Hematopoietic multipotent progenitor cell treated with erythropoietin and hydrocortisone succinate and interleukin-3 and kit ligand, for 6 days (in vitro differentiated cells): ENCODE data around the gene AP5Z1.

Source experiments
- DNase-seq: peaks from one replicate; pipeline ENCODE4 v3.0.0-alpha.2; 2015

The AP5Z1 gene

GRCh38 chr7:4805110-4805983 lies 29.9 kb downstream of the AP5Z1 start:
- DNase-seq, result no peak

- DNase-seq, result no peak
Observed at GRCh38 chr7:4805984-4806300, 30.5 kb downstream of the AP5Z1 start.

- DNase-seq, result no peak
Observed at GRCh38 chr7:4806983-4807597, 31.7 kb downstream of the AP5Z1 start.

- no peak for DNase-seq
Observed at GRCh38 chr7:4807598-4808016, 32.2 kb downstream of the AP5Z1 start.

GRCh38 chr7:4808026-4808425 lies 32.6 kb downstream of the AP5Z1 start:
- no peak for DNase-seq

GRCh38 chr7:4808565-4808964 lies 33.1 kb downstream of the AP5Z1 start:
- no peak for DNase-seq

- peak; percentile 30 for DNase-seq
Observed at GRCh38 chr7:4809091-4809591, 33.7 kb downstream of the AP5Z1 start.

GRCh38 chr7:4809666-4810065 lies 34.2 kb downstream of the AP5Z1 start:
- no peak for DNase-seq

- DNase-seq, result peak; percentile 27
Observed at GRCh38 chr7:4814433-4814832, 39.0 kb downstream of the AP5Z1 start.

GRCh38 chr7:4815121-4815520 lies 39.7 kb downstream of the AP5Z1 start:
- DNase-seq, result no peak

- no peak for DNase-seq
Observed at GRCh38 chr7:4815609-4816418, 40.4 kb downstream of the AP5Z1 start.

GRCh38 chr7:4816419-4817080 lies 41.1 kb downstream of the AP5Z1 start:
- no peak for DNase-seq

GRCh38 chr7:4817178-4817901 lies 41.9 kb downstream of the AP5Z1 start:
- DNase-seq, result no peak

- DNase-seq, result no peak
Observed at GRCh38 chr7:4818000-4818794, 42.8 kb downstream of the AP5Z1 start.

- DNase-seq, result no peak
Observed at GRCh38 chr7:4819560-4820404, 44.4 kb downstream of the AP5Z1 start.

GRCh38 chr7:4820405-4820966 lies 45.1 kb downstream of the AP5Z1 start:
- DNase-seq, result no peak

GRCh38 chr7:4820967-4821471 lies 45.6 kb downstream of the AP5Z1 start:
- DNase-seq, result no peak

- no peak for DNase-seq
Observed at GRCh38 chr7:4822677-4823076, 47.3 kb downstream of the AP5Z1 start.

GRCh38 chr7:4823441-4824119 lies 48.2 kb downstream of the AP5Z1 start:
- DNase-seq, result no peak
